ENCODE data around the gene AFF2. TPM values are rescaled to one million over a fixed set of nuclear protein-coding genes. Genes with fewer than 3 reads are reported as not detected.

Gene AFF2
- total RNA-seq, 1 donor from 2014 or later, result 0.89 TPM

DNA sequence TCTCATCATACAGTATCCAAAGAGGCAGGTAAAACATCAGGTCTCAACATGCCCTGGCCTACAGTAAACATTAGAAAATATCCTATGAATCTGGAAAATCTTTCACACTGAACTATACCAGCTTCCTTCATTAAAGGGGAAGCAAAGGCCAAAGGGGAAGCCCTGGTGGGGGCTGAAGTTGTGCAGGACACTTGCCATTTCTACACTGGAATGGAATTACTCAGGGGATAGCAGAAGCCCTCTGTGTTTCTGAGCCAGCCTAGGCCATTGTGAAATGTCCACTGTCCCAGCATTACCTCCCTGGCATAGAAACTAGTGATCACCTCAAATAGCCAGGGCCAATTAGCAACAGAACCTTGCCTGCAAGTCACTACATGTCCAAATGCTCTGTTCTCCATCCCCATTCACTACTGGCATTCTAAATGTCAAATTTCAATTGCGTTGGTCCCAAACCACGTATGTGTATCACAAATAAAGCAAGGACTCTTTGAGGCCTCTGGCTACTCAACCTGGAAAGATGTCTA lies 429.9 kb downstream of the AFF2 start:
- Mint-ChIP-seq H3K27ac (ENCODE audit: unreplicated experiment) (no peak overlapping the region), H3K9me3 (ENCODE audit: unreplicated experiment) (peaks cover 16% of the 10 kb centered on the region), H3K4me3 (ENCODE audit: unreplicated experiment) (no peak overlapping the region), H3K27me3 (ENCODE audit: unreplicated experiment) (no peaks in the 10 kb centered on the region), H3K4me1 (ENCODE audit: unreplicated experiment) (no peaks in the 10 kb centered on the region), H3K36me3 (ENCODE audit: unreplicated experiment) (no peaks in the 10 kb centered on the region)
- DNase-seq (ENCODE audit: extremely low spot score, unreplicated experiment), result no peak
- TF ChIP-seq, protein P1, sequence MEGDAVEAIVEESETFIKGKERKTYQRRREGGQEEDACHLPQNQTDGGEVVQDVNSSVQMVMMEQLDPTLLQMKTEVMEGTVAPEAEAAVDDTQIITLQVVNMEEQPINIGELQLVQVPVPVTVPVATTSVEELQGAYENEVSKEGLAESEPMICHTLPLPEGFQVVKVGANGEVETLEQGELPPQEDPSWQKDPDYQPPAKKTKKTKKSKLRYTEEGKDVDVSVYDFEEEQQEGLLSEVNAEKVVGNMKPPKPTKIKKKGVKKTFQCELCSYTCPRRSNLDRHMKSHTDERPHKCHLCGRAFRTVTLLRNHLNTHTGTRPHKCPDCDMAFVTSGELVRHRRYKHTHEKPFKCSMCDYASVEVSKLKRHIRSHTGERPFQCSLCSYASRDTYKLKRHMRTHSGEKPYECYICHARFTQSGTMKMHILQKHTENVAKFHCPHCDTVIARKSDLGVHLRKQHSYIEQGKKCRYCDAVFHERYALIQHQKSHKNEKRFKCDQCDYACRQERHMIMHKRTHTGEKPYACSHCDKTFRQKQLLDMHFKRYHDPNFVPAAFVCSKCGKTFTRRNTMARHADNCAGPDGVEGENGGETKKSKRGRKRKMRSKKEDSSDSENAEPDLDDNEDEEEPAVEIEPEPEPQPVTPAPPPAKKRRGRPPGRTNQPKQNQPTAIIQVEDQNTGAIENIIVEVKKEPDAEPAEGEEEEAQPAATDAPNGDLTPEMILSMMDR (IDR thresholded peaks at IDR 0.05), result no peak

DNA sequence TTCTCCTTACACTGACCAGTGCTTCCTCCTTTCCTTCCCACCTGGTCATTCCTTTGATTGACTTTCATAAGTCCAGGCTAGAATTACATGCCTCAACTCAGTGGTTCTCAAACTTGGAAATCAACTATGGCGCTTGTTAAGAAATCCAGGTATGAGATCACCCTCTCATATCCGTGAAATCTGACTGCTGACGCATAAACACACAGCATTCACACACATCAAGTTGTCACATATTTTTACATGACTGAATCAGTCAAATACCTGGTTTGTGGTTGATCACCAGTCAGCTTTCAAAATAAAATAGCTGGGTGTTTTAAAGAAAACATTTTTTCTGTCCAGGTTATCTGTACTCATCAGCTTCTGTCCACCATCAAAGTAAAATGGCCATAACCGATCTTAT lies 433.5 kb downstream of the AFF2 start:
- no peaks in the 10 kb centered on the region for H3K27me3 Mint-ChIP-seq (ENCODE audit: unreplicated experiment)
- H3K9me3 Mint-ChIP-seq (ENCODE audit: unreplicated experiment), result peaks cover 7% of the 10 kb centered on the region
- H3K4me3 Mint-ChIP-seq (ENCODE audit: unreplicated experiment), result no peak overlapping the region
- no peaks in the 10 kb centered on the region for H3K36me3 Mint-ChIP-seq (ENCODE audit: unreplicated experiment)
- H3K4me1 Mint-ChIP-seq (ENCODE audit: unreplicated experiment), result no peaks in the 10 kb centered on the region
- TF ChIP-seq, protein P1 (IDR thresholded peaks at IDR 0.05), result no peak
- DNase-seq (ENCODE audit: extremely low spot score, unreplicated experiment), result no peak
- H3K27ac Mint-ChIP-seq (ENCODE audit: unreplicated experiment), result no peak overlapping the region

GRCh38 chrX:148938348-148938747 lies 437.9 kb downstream of the AFF2 start:
- H3K36me3 Mint-ChIP-seq (ENCODE audit: unreplicated experiment), result no peaks in the 10 kb centered on the region

DNA sequence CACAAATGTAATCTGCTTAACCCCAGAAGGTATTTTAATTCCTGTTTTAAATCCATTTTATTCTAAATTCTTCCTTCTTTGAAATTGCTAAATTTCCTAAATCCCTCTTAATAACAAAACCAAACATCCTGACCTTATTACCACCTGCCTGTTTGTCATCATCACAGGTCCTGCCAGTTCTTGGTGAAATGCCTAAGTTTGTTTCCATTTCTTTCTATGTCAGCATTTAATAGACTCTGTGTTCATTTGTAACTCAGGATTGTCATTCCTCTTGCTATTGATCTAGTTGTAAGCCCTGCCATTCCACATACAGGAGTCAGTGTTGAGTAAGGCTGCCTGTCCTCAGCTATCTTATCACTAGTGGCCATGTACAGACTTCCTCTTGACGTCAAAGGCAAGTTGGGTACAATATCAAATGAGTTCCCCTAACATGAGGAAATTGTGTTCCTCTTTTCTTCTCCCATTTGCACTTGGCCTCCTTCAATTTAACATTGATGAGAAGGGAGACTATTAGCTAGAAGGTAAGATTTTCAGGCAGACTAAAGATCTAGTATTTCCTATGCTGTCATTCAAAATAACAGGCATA lies 440.1 kb downstream of the AFF2 start:
- Mint-ChIP-seq H3K4me3 (ENCODE audit: unreplicated experiment) (no peak overlapping the region), H3K27me3 (ENCODE audit: unreplicated experiment) (no peaks in the 10 kb centered on the region), H3K9me3 (ENCODE audit: unreplicated experiment) (peaks cover 18% of the 10 kb centered on the region), H3K36me3 (ENCODE audit: unreplicated experiment) (no peaks in the 10 kb centered on the region), H3K27ac (ENCODE audit: unreplicated experiment) (no peak overlapping the region), H3K4me1 (ENCODE audit: unreplicated experiment) (no peaks in the 10 kb centered on the region)
- no peak for DNase-seq (ENCODE audit: extremely low spot score, unreplicated experiment)
- TF ChIP-seq, protein P1 (IDR thresholded peaks at IDR 0.05), result no peak

More at GRCh38 chrX:148938348-148938747, 437.9 kb downstream of the AFF2 start:
- H3K27ac Mint-ChIP-seq (ENCODE audit: unreplicated experiment), result no peak overlapping the region
- no peaks in the 10 kb centered on the region for H3K4me1 Mint-ChIP-seq (ENCODE audit: unreplicated experiment)
- H3K9me3 Mint-ChIP-seq (ENCODE audit: unreplicated experiment), result peaks cover 7% of the 10 kb centered on the region
- DNase-seq (ENCODE audit: extremely low spot score, unreplicated experiment), result no peak
- TF ChIP-seq, protein P1 (IDR thresholded peaks at IDR 0.05), result no peak
- no peaks in the 10 kb centered on the region for H3K27me3 Mint-ChIP-seq (ENCODE audit: unreplicated experiment)
- H3K4me3 Mint-ChIP-seq (ENCODE audit: unreplicated experiment), result no peak overlapping the region

DNA sequence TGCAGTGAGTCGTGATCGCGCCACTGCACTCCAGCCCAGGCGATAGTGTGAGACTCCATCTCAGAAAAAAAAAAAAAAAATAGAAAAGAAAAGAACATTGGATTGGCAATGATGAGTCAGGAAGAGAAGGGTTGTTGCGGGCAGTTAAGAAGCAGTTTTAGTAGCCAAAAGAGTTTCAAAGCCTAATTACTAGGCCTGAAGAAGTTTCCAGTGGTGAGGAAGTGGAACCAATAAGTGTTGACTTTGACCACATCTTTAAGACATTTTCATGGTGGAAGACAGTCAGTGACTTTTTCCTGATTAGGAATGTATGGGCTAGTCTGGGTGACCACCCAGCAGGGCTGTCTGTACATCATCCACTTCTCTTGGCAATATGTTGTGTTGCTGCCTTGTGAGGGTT lies 442.3 kb downstream of the AFF2 start:
- no peaks in the 10 kb centered on the region for H3K4me1 Mint-ChIP-seq (ENCODE audit: unreplicated experiment)
- DNase-seq (ENCODE audit: extremely low spot score, unreplicated experiment), result no peak
- no peaks in the 10 kb centered on the region for H3K36me3 Mint-ChIP-seq (ENCODE audit: unreplicated experiment)
- no peak overlapping the region for H3K27ac Mint-ChIP-seq (ENCODE audit: unreplicated experiment)
- no peak overlapping the region for H3K4me3 Mint-ChIP-seq (ENCODE audit: unreplicated experiment)
- no peaks in the 10 kb centered on the region for H3K27me3 Mint-ChIP-seq (ENCODE audit: unreplicated experiment)
- TF ChIP-seq, protein P1 (IDR thresholded peaks at IDR 0.05), result no peak
- peaks cover 28% of the 10 kb centered on the region for H3K9me3 Mint-ChIP-seq (ENCODE audit: unreplicated experiment)

Data from osteocyte (in vitro differentiated cells).